Kidney (tissue), 14 donors: ENCODE measurements around the gene NAA50. TPM values are rescaled to one million over a fixed set of nuclear protein-coding genes. Genes with fewer than 3 reads are reported as not detected.

Source experiments
- DNase-seq, 5 donors: peaks; one replicate each; pipeline ENCODE4 v3.0.0-alpha.2; 2013 to 2020
- FAIRE-seq: peaks from 2 replicates; lab custom pipeline; 2012; peaks lifted over from hg19 to GRCh38; lab: Jason Lieb, UNC
- H3K27ac ChIP-seq, 2 donors: one replicate each; pipeline ENCODE4 v1.7.0; 2013; ENCODE audit warnings: low read depth in 2 of 2, low read length in 2 of 2, inconsistent platforms in 1 of 2
- H3K27me3 ChIP-seq: one replicate; pipeline ENCODE4 v1.7.1; 2013; ENCODE audit warnings: low read length, inconsistent platforms; ENCODE audit not compliant: control insufficient read depth, insufficient read depth
- H3K36me3 ChIP-seq, 3 donors: one replicate each; pipeline versions ENCODE4 v1.7.0 to v1.7.1; 2013; ENCODE audit warnings: low read length in 3 of 3, control low read depth in 1 of 3, inconsistent platforms in 1 of 3; ENCODE audit not compliant: insufficient read depth in 3 of 3, control insufficient read depth in 2 of 3
- H3K4me1 ChIP-seq, 3 donors: one replicate each; pipeline versions ENCODE4 v1.7.0 to v1.7.1; 2013; ENCODE audit warnings: low read length in 3 of 3, inconsistent platforms in 1 of 3, low read depth in 1 of 3; ENCODE audit not compliant: control insufficient read depth in 2 of 3, insufficient read depth in 2 of 3
- H3K4me3 ChIP-seq, 3 donors: one replicate each; pipeline versions ENCODE4 v1.7.0 to v1.8.1; 2013; ENCODE audit warnings: low read length in 3 of 3, control low read depth in 1 of 3, inconsistent platforms in 1 of 3
- H3K9ac ChIP-seq, 3 donors: one replicate each; pipeline versions ENCODE4 v1.7.0 to v1.7.1; 2013; ENCODE audit warnings: low read length in 3 of 3, control low read depth in 1 of 3, inconsistent platforms in 1 of 3
- H3K9me3 ChIP-seq, 3 donors: one replicate each; pipeline versions ENCODE4 v1.7.0 to v1.7.1; 2013; ENCODE audit warnings: low read length in 3 of 3, control low read depth in 1 of 3, inconsistent platforms in 1 of 3; ENCODE audit not compliant: control insufficient read depth in 2 of 3, insufficient read depth in 1 of 3
- CTCF ChIP-seq: IDR thresholded peaks from 3 replicates; pipeline ENCODE4 v1.5.1; 2012; ENCODE audit warnings: mild to moderate bottlenecking, moderate library complexity, borderline replicate concordance; ENCODE audit not compliant: insufficient read depth; ENCODE audit errors: extremely low read depth
- intact Hi-C: fragments of 100-400 bp; cut with DNase I; formaldehyde crosslinking; loops from one replicate; pipeline ENCODE4 v1.11.1; 2022
- polyA plus RNA-seq: library from polyadenylated mRNA; stranded (reverse); fragments of 350-450 nt; fragmentation: Illumina TruSeq; extraction: RNeasy Lipid Tissue Mini Kit (QIAGEN cat#74804); gene quantifications from one replicate; pipeline ENCODE4 v1.2.3, GENCODE V29; 2014; ENCODE audit warnings: low read depth, low replicate concordance; ENCODE audit not compliant: insufficient read depth
- total RNA-seq: library from RNA; stranded (reverse); fragmentation: NEBNext Ultra II Directional; extraction: Animal tissue kit (Norgen Biotek cat#: 25700); gene quantifications from one replicate; pipeline ENCODE4 v1.2.1, GENCODE V29; 2021
- donor health status: control.
- donor health status: control.
- donor health status: control.
- donor health status: control.
- donor health status: control.
- donor health status: DM: yes; HTN: yes; CAD: no.
- donor health status: Normal renal cell carcinoma (clear cell type).

NAA50 gene
- total and polyA plus RNA-seq, 2 donors from 2014 or later: 45.4 to 101 TPM

- no peaks in the 10 kb centered on the region for H3K9me3 ChIP-seq
- DNase-seq (no peak), FAIRE-seq (no peak)
- peaks cover 0 to 2% (median 0%) of the 10 kb centered on the region in 3 donors for H3K36me3 ChIP-seq
- no peak overlapping the region for H3K27ac ChIP-seq
- intact Hi-C loops: no loop called here
- no peak for TF ChIP-seq CTCF
- H3K27me3 ChIP-seq: no peaks in the 10 kb centered on the region
- H3K9ac ChIP-seq: no peak overlapping the region
- H3K4me3 ChIP-seq: no peak overlapping the region
- peaks cover 0 to 10% (median 0%) of the 10 kb centered on the region in 3 donors for H3K4me1 ChIP-seq
Observed at GRCh38 chr3:113764698-113765097, 18.6 kb upstream of the NAA50 start.

GRCh38 chr3:113758389-113759024, 12.5 kb upstream of the NAA50 start:
- H3K9me3 ChIP-seq: peaks cover 0 to 5% (median 0%) of the 10 kb centered on the region in 3 donors
- no peak for TF ChIP-seq CTCF
- H3K27ac ChIP-seq: no peak overlapping the region
- H3K4me1 ChIP-seq: peaks cover 0 to 11% (median 0%) of the 10 kb centered on the region in 3 donors
- no peaks in the 10 kb centered on the region for H3K27me3 ChIP-seq
- DNase-seq (no peak), FAIRE-seq (no peak)
- H3K9ac ChIP-seq: no peak overlapping the region
- H3K36me3 ChIP-seq: peaks cover 0 to 2% (median 0%) of the 10 kb centered on the region in 3 donors
- H3K4me3 ChIP-seq: no peak overlapping the region
- intact Hi-C loops: no loop called here

- intact Hi-C loops: no loop called here
- Histone ChIP-seq H3K27me3 (no peaks in the 10 kb centered on the region), H3K36me3 (no peaks in the 10 kb centered on the region), H3K9ac (no peak overlapping the region), H3K4me1 (peaks cover 0 to 16% (median 2%) of the 10 kb centered on the region in 3 donors), H3K9me3 (peaks cover 0 to 5% (median 0%) of the 10 kb centered on the region in 3 donors), H3K4me3 (no peak overlapping the region), H3K27ac (no peak overlapping the region)
- FAIRE-seq: no peak
- DNase-seq: no peak
- no peak for TF ChIP-seq CTCF
Observed at GRCh38 chr3:113754494-113755159, 8.6 kb upstream of the NAA50 start.
